Measurements from ENCODE around the gene TAC3. TPM values are rescaled to one million over a fixed set of nuclear protein-coding genes. Genes with fewer than 3 reads are reported as not detected.

The TAC3 gene
- total and polyA plus RNA-seq, 2 of the 4 experiments (the other 2 are of a cell fraction), result 0.94 TPM; not detected in 1

DNA sequence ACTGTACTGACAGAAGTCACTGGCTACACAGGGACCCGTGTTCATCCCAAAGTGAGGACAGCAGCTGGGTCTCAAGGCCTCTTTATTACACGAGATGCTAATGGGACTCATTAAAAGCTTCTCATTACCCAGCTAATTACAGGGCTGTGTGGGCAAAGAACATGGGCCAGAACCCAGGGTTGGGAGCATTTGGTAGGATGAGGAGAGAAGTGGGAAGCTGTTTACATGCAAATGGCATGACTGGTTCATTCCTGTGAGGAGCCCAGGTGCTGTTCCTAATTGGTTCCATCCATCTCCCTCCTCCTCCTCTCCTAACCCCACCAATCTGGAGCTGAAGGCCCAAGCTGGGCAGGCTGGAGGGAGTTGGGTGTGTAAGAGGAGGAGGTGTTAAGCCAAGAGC, 8.9 kb upstream of the TAC3 start:
- BruUV-seq (replicated peaks), result no TSS peak
- Histone ChIP-seq H3K4me2 (ENCODE audit: low read depth, low read length) (no peak overlapping the region), H3K23ac (ENCODE audit: low read depth, low read length) (no peak overlapping the region), H2AK9ac (replicated peaks; ENCODE audit: low read depth, low read length, poor library complexity) (no peak overlapping the region), H3K14ac (replicated peaks; ENCODE audit: low read depth, low read length) (no peak overlapping the region), H3K9me1 (ENCODE audit: insufficient read depth, low read length) (0 out of 2 replicates have a peak, but pooled peaks cover 2% of the 10 kb centered on the region), H2BK15ac (ENCODE audit: low read depth, low read length) (no peak overlapping the region), H3K36me3 (ENCODE audit: control insufficient read depth, insufficient read depth, low read length) (no peaks in the 10 kb centered on the region), H4K8ac (ENCODE audit: low read depth in 2 of 2, low read length in 2 of 2) (no peak overlapping the region), H3K9ac (ENCODE audit: low read depth, low read length) (no peak overlapping the region), H3K18ac (ENCODE audit: low read depth, low read length) (no peak overlapping the region), H3K4me3 (ENCODE audit: insufficient read depth, low read depth, low read length) (no peak overlapping the region), H3K4me1 (ENCODE audit: control insufficient read depth, insufficient read depth, low read length) (peaks cover 3% of the 10 kb centered on the region; the same call in 1 of the 2 replicates), H3K27ac (ENCODE audit: insufficient read depth, low read length) (no peak overlapping the region), H4K91ac (ENCODE audit: insufficient read depth, low read depth, low read length) (no peak overlapping the region), H2BK120ac (ENCODE audit: low read depth, low read length) (no peak overlapping the region), H2AFZ (replicated peaks; ENCODE audit: low read length, poor library complexity) (no peak overlapping the region), H2BK5ac (ENCODE audit: low read depth, low read length, poor library complexity, severe bottlenecking) (no peak overlapping the region), H3K4ac (ENCODE audit: low read depth, low read length) (no peak overlapping the region), H3K79me1 (ENCODE audit: low read depth in 1 of 2, low read length in 2 of 2) (no peaks in the 10 kb centered on the region), H4K5ac (ENCODE audit: low read depth, low read length) (no peak overlapping the region), H2AK5ac (ENCODE audit: low read depth, low read length) (no peak overlapping the region), H4K20me1 (ENCODE audit: insufficient read depth, low read length) (no peaks in the 10 kb centered on the region), H3K27me3 (ENCODE audit: control insufficient read depth, insufficient read depth, low read length) (peaks cover 43% of the 10 kb centered on the region), H2BK20ac (ENCODE audit: low read depth, low read length) (no peak overlapping the region), H3K56ac (ENCODE audit: extremely low read depth, insufficient read depth, low read length) (no peak overlapping the region), H3K9me3 (ENCODE audit: control insufficient read depth, insufficient read depth, low read length) (no peaks in the 10 kb centered on the region)
- ATAC-seq (ENCODE audit: low read depth) (no peak), DNase-seq (no peak)
- POLR2A ChIA-PET (ENCODE audit: unreplicated experiment), result no interaction called here
- CTCF ChIA-PET, result interaction anchor here (1.7 kb wide), 1 partner anchor 35 kb away, joined by 4 read pairs; no protein-coding TSS in a partner anchor
- intact Hi-C loops (cut with micrococcal nuclease) (no loop called here), in situ Hi-C loops (cut with MboI; ENCODE audit: low sequenced_read_pairs) (no loop called here), dilution Hi-C loops (cut with HindIII; ENCODE audit: low sequenced_read_pairs, unreplicated experiment) (no loop called here)
- no CpG with 5 or more reads among the region's 2 CpGs for WGBS, 2 experiments (ENCODE audit: extremely low coverage in 2 of 2, insufficient read length in 1 of 2)
- no peak for TF ChIP-seq CEBPB (IDR thresholded peaks at IDR 0.05; ENCODE audit: low read depth, low read length)
- TF ChIP-seq, protein P1, sequence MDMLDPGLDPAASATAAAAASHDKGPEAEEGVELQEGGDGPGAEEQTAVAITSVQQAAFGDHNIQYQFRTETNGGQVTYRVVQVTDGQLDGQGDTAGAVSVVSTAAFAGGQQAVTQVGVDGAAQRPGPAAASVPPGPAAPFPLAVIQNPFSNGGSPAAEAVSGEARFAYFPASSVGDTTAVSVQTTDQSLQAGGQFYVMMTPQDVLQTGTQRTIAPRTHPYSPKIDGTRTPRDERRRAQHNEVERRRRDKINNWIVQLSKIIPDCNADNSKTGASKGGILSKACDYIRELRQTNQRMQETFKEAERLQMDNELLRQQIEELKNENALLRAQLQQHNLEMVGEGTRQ (IDR thresholded peaks at IDR 0.05; ENCODE audit: low read depth, low read length), result no peak
- TF ChIP-seq RAD21 (IDR thresholded peaks at IDR 0.05; ENCODE audit: low read length), result no peak
- no peak for TF ChIP-seq NFE2L2 (IDR thresholded peaks at IDR 0.05; ENCODE audit: low read depth, low read length)
- TF ChIP-seq POLR2A (IDR thresholded peaks at IDR 0.05; ENCODE audit: low read depth, low read length), result no peak
- no peak for TF ChIP-seq SMC3 (IDR thresholded peaks at IDR 0.05; ENCODE audit: low read depth, low read length)
- TF ChIP-seq, protein P2, sequence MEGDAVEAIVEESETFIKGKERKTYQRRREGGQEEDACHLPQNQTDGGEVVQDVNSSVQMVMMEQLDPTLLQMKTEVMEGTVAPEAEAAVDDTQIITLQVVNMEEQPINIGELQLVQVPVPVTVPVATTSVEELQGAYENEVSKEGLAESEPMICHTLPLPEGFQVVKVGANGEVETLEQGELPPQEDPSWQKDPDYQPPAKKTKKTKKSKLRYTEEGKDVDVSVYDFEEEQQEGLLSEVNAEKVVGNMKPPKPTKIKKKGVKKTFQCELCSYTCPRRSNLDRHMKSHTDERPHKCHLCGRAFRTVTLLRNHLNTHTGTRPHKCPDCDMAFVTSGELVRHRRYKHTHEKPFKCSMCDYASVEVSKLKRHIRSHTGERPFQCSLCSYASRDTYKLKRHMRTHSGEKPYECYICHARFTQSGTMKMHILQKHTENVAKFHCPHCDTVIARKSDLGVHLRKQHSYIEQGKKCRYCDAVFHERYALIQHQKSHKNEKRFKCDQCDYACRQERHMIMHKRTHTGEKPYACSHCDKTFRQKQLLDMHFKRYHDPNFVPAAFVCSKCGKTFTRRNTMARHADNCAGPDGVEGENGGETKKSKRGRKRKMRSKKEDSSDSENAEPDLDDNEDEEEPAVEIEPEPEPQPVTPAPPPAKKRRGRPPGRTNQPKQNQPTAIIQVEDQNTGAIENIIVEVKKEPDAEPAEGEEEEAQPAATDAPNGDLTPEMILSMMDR (conservative IDR thresholded peaks at IDR 0.05; ENCODE audit: low read depth, low read length), result no peak
- no peak for TF ChIP-seq CHD1 (IDR thresholded peaks at IDR 0.05; ENCODE audit: low read depth, low read length)
- no peak for TF ChIP-seq MXI1 (IDR thresholded peaks at IDR 0.05; ENCODE audit: borderline replicate concordance, low read depth, low read length)
- TF ChIP-seq MAFK (IDR thresholded peaks at IDR 0.05; ENCODE audit: low read depth, low read length), result no peak
- TF ChIP-seq RFX5 (IDR thresholded peaks at IDR 0.05; ENCODE audit: low read depth, low read length), result no peak
- no peak for TF ChIP-seq FOS (IDR thresholded peaks at IDR 0.05; ENCODE audit: low read depth, low read length)
- TF ChIP-seq, protein P3, sequence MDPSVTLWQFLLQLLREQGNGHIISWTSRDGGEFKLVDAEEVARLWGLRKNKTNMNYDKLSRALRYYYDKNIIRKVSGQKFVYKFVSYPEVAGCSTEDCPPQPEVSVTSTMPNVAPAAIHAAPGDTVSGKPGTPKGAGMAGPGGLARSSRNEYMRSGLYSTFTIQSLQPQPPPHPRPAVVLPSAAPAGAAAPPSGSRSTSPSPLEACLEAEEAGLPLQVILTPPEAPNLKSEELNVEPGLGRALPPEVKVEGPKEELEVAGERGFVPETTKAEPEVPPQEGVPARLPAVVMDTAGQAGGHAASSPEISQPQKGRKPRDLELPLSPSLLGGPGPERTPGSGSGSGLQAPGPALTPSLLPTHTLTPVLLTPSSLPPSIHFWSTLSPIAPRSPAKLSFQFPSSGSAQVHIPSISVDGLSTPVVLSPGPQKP (IDR thresholded peaks at IDR 0.05; ENCODE audit: borderline replicate concordance, low read depth, low read length), result no peak
- TF ChIP-seq BHLHE40 (IDR thresholded peaks at IDR 0.05; ENCODE audit: low read depth, low read length), result no peak
- no peak for TF ChIP-seq MAZ (IDR thresholded peaks at IDR 0.05; ENCODE audit: borderline replicate concordance, low read depth, low read length)
- TF ChIP-seq RCOR1 (IDR thresholded peaks at IDR 0.05; ENCODE audit: insufficient replicate concordance, low read length), result no peak
